Natural killer cell (primary cell): ENCODE data around the gene GALNT17. TPM values are rescaled to one million over a fixed set of nuclear protein-coding genes. Genes with fewer than 3 reads are reported as not detected.

Experiments
- ATAC-seq, 3 donors: fragments of 150-1000 bp in 2 of 3; fragments of 200-7000 bp in 1 of 3; cut with Tn5 transposase; 1 replicate in 1 of 3; 2 replicates in 2 of 3; pipeline ENCODE4 v1.10.0; 2021; ENCODE audit warnings: mild to moderate bottlenecking in 2 of 3, moderate library complexity in 2 of 3
- DNase-seq, 2 donors: peaks; one replicate each; pipeline versions ENCODE4 v3.0.0 to v3.0.0-alpha.2; 2013 to 2021; ENCODE audit warnings: mixed read lengths in 1 of 2
- H3K27ac ChIP-seq: one replicate; pipeline ENCODE4 v1.5.1; 2013; ENCODE audit warnings: mild to moderate bottlenecking, low read length
- H3K27me3 ChIP-seq: one replicate; pipeline ENCODE4 v1.6.1; 2013; ENCODE audit warnings: low read length; ENCODE audit not compliant: control insufficient read depth, insufficient read depth
- H3K36me3 ChIP-seq: one replicate; pipeline ENCODE4 v1.6.1; 2013; ENCODE audit warnings: low read length; ENCODE audit not compliant: control insufficient read depth, insufficient read depth
- H3K4me1 ChIP-seq: one replicate; pipeline ENCODE4 v1.6.1; 2013; ENCODE audit warnings: low read length; ENCODE audit not compliant: control insufficient read depth, insufficient read depth
- H3K4me3 ChIP-seq: one replicate; pipeline ENCODE4 v1.5.1; 2013; ENCODE audit warnings: low read length
- H3K9me3 ChIP-seq: one replicate; pipeline ENCODE4 v1.6.1; 2013; ENCODE audit warnings: low read length; ENCODE audit not compliant: control insufficient read depth, insufficient read depth
- H3K27ac Mint-ChIP-seq, 2 donors: one replicate each; pipeline ENCODE4 v1.8.0; 2022; ENCODE audit warnings: mild to moderate bottlenecking in 2 of 2, mixed read lengths in 2 of 2, moderate library complexity in 1 of 2
- H3K27me3 Mint-ChIP-seq, 2 donors: one replicate each; pipeline ENCODE4 v1.8.0; 2022; ENCODE audit warnings: low read depth in 2 of 2, mixed read lengths in 2 of 2
- H3K36me3 Mint-ChIP-seq: one replicate; pipeline ENCODE4 v1.8.0; 2022; ENCODE audit warnings: mixed read lengths
- H3K4me1 Mint-ChIP-seq, 2 donors: one replicate each; pipeline ENCODE4 v1.8.0; 2022; ENCODE audit warnings: mixed read lengths in 2 of 2
- H3K4me3 Mint-ChIP-seq: one replicate; pipeline ENCODE4 v1.8.0; 2022; ENCODE audit warnings: mild to moderate bottlenecking, moderate library complexity, mixed read lengths
- H3K9me3 Mint-ChIP-seq, 2 donors: one replicate each; pipeline ENCODE4 v1.8.0; 2022; ENCODE audit warnings: mixed read lengths in 2 of 2
- CTCF ChIP-seq: fragments of 200-600 bp; IDR thresholded peaks from one replicate; pipeline ENCODE4 v1.8.0; 2022; ENCODE audit warnings: antibody characterized with exemption
- WGBS: methylation state at CpG from one replicate; pipeline ENCODE4 v1.1.7; 2013; ENCODE audit warnings: missing lambda C conversion rate; ENCODE audit not compliant: insufficient coverage; 5-methylcytosine and 5-hydroxymethylcytosine counted together
- intact Hi-C: fragments of 100-400 bp; cut with micrococcal nuclease; formaldehyde crosslinking; loops from one replicate; pipeline ENCODE4 v1.14.2; 2022
- total RNA-seq, 4 donors: library from RNA; stranded (reverse); fragments of 120-200 nt in 1 of 4; gene quantifications; one replicate each; pipeline versions ENCODE4 v1.2.3 to v1.2.4, GENCODE V29; 2013 to 2022

GALNT17 gene
- total RNA-seq, 3 donors from 2014 or later (not counting 1 experiment from before 2014, with no cell fraction given) = not detected

- Mint-ChIP-seq H3K9me3 (peaks cover 4 to 16% of the 10 kb centered on the region in 2 donors), H3K27ac (no peak overlapping the region), H3K4me3 (no peak overlapping the region), H3K4me1 (no peaks in the 10 kb centered on the region), H3K27me3 (no peaks in the 10 kb centered on the region), H3K36me3 (no peaks in the 10 kb centered on the region)
- Histone ChIP-seq H3K27me3 (no peaks in the 10 kb centered on the region), H3K4me3 (no peak overlapping the region), H3K36me3 (no peaks in the 10 kb centered on the region), H3K27ac (no peak overlapping the region), H3K9me3 (no peaks in the 10 kb centered on the region), H3K4me1 (no peaks in the 10 kb centered on the region)
- no peak for ATAC-seq
- intact Hi-C loops = no loop called here
- TF ChIP-seq CTCF = no peak
- DNase-seq = no peak
- WGBS = 84% methylated on average over 5 of the region's 6 CpGs
Observed at GRCh38 chr7:71547426-71547825, 415.5 kb downstream of the GALNT17 start.

DNA sequence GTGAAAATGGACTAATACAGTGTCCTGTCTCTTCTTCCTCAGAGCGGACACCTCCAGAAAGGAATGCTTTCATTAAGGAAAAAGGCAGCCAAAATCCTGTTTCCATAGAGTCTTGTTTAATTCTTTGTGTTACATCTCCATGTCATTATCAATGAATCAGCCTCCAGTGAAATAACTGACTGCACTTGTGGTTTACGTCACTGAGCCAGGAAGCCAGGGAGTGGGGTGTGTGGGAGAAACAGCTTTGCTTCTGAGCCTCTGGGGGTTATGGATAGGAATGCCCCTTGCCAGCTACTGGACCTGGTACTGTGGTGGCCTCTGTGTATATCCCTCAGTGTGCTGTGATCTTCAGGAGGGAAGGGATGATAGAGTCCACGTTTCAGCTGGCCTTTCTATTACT is 416.8 kb downstream of the GALNT17 start:
- DNase-seq (no peak), ATAC-seq (no peak)
- H3K9me3 Mint-ChIP-seq = peaks cover 4 to 14% of the 10 kb centered on the region in 2 donors
- no peaks in the 10 kb centered on the region for H3K4me1 ChIP-seq
- intact Hi-C loops = no loop called here
- no peaks in the 10 kb centered on the region for H3K27me3 ChIP-seq
- 85% methylated on average over 3 of the region's 3 CpGs for WGBS
- no peaks in the 10 kb centered on the region for H3K36me3 ChIP-seq
- no peak overlapping the region for H3K27ac ChIP-seq
- H3K27me3 Mint-ChIP-seq = no peaks in the 10 kb centered on the region
- no peaks in the 10 kb centered on the region for H3K36me3 Mint-ChIP-seq
- H3K27ac Mint-ChIP-seq = no peak overlapping the region
- TF ChIP-seq CTCF = no peak
- H3K4me3 ChIP-seq = no peak overlapping the region
- H3K9me3 ChIP-seq = no peaks in the 10 kb centered on the region
- no peaks in the 10 kb centered on the region for H3K4me1 Mint-ChIP-seq
- no peak overlapping the region for H3K4me3 Mint-ChIP-seq

DNA sequence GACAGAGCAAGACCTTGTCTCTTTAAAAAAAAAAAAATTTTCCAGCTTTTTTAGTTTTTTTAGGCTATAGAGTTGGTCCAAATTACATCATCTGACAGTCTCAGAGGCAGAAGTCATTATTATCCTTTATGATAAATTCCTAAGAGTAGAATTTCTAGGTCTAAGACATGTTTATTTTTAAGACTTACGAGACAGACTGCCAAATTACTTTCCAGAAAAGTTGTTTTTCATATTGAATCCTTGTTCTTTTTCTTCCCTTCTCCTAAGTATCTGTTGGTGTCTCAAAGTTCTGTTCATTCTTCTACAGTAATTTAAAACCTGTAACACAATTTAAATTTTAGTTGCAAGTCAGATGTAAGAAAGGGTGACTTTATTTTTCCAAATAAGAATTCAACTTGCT is 421.4 kb downstream of the GALNT17 start:
- no peak overlapping the region for H3K4me3 Mint-ChIP-seq
- H3K27me3 Mint-ChIP-seq = no peaks in the 10 kb centered on the region
- intact Hi-C loops = no loop called here
- H3K4me1 Mint-ChIP-seq = no peaks in the 10 kb centered on the region
- Histone ChIP-seq H3K27ac (no peak overlapping the region), H3K36me3 (no peaks in the 10 kb centered on the region), H3K9me3 (no peaks in the 10 kb centered on the region), H3K4me3 (no peak overlapping the region), H3K27me3 (no peaks in the 10 kb centered on the region), H3K4me1 (no peaks in the 10 kb centered on the region)
- TF ChIP-seq CTCF = no peak
- DNase-seq (no peak), ATAC-seq (no peak)
- H3K27ac Mint-ChIP-seq = no peak overlapping the region
- no peaks in the 10 kb centered on the region for H3K36me3 Mint-ChIP-seq
- H3K9me3 Mint-ChIP-seq = peaks cover 4 to 14% of the 10 kb centered on the region in 2 donors
- WGBS = 75% methylated on average over 1 of the region's 1 CpG

GRCh38 chr7:71555758-71556157 is 423.8 kb downstream of the GALNT17 start:
- no peak overlapping the region for H3K27ac Mint-ChIP-seq
- no peaks in the 10 kb centered on the region for H3K36me3 Mint-ChIP-seq
- H3K36me3 ChIP-seq = no peaks in the 10 kb centered on the region
- no peaks in the 10 kb centered on the region for H3K9me3 ChIP-seq
- H3K4me3 ChIP-seq = no peak overlapping the region
- 89% methylated on average over 8 of the region's 8 CpGs for WGBS
- no peaks in the 10 kb centered on the region for H3K27me3 ChIP-seq
- H3K27ac ChIP-seq = no peak overlapping the region
- intact Hi-C loops = no loop called here
- DNase-seq (no peak), ATAC-seq (no peak)
- no peaks in the 10 kb centered on the region for H3K4me1 ChIP-seq
- H3K27me3 Mint-ChIP-seq = no peaks in the 10 kb centered on the region
- no peak overlapping the region for H3K4me3 Mint-ChIP-seq
- H3K4me1 Mint-ChIP-seq = no peaks in the 10 kb centered on the region
- no peak for TF ChIP-seq CTCF
- H3K9me3 Mint-ChIP-seq = peaks cover 3 to 10% of the 10 kb centered on the region in 2 donors
